Activated CD4-positive, alpha-beta T cell treated with anti-CD3 and anti-CD28 coated beads, Interleukin-2, amount 10 ng/mL, durations not matched to agents 7 days and 5 days (primary cell): Measurements from ENCODE around the gene PTPN3. TPM values are rescaled to one million over a fixed set of nuclear protein-coding genes. Genes with fewer than 3 reads are reported as not detected.
A peak's percentile ranks its signal among the peaks of the same experiment; 100 is the strongest.

ENCODE experiments used
- CTCF ChIA-PET: fragments of 350-600 bp; sonication (Branson Sonifier 250); formaldehyde crosslinking; loops from one replicate; lab custom pipeline; 2021; ENCODE audit warnings: antibody characterized with exemption; lab: Charles Lee
- POLR2A ChIA-PET: fragments of 350-600 bp; sonication (Branson Sonifier 250); formaldehyde crosslinking; loops from one replicate; lab custom pipeline; 2021; ENCODE audit warnings: antibody characterized with exemption; lab: Charles Lee
- DNase-seq: peaks from one replicate; pipeline ENCODE4 v3.0.0-alpha.2; 2020
- H3K27ac Mint-ChIP-seq: one replicate; pipeline ENCODE4 v1.8.0; 2021; ENCODE audit warnings: mild to moderate bottlenecking, moderate library complexity, mixed read lengths
- H3K27me3 Mint-ChIP-seq: one replicate; pipeline ENCODE4 v1.8.0; 2021; ENCODE audit warnings: mixed read lengths
- H3K36me3 Mint-ChIP-seq: one replicate; pipeline ENCODE4 v1.8.0; 2021; ENCODE audit warnings: low read depth, mixed read lengths
- H3K4me1 Mint-ChIP-seq: one replicate; pipeline ENCODE4 v1.8.0; 2021; ENCODE audit warnings: mixed read lengths
- H3K4me3 Mint-ChIP-seq: one replicate; pipeline ENCODE4 v1.8.0; 2021; ENCODE audit warnings: mild to moderate bottlenecking, moderate library complexity, mixed read lengths
- H3K9me3 Mint-ChIP-seq: one replicate; pipeline ENCODE4 v1.8.0; 2021; ENCODE audit warnings: mixed read lengths
- total RNA-seq, 2 experiments: library from RNA; stranded (reverse); gene quantifications; one replicate each; pipeline ENCODE4 v1.2.3, GENCODE V29; 2021

PTPN3 gene
- total RNA-seq, 2 experiments from 2014 or later, result not detected

- peaks cover 24% of the 10 kb centered on the region for H3K27me3 Mint-ChIP-seq
- no peaks in the 10 kb centered on the region for H3K4me1 Mint-ChIP-seq
- H3K27ac Mint-ChIP-seq, result no peak overlapping the region
- H3K9me3 Mint-ChIP-seq, result no peaks in the 10 kb centered on the region
- DNase-seq, result no peak
- ChIA-PET POLR2A (no interaction called here), CTCF (interaction anchor here (1.3 to 1.4 kb wide), 2 partner anchors 9 to 13 kb away, joined by 3 read pairs; no protein-coding TSS in a partner anchor)
- no peaks in the 10 kb centered on the region for H3K36me3 Mint-ChIP-seq
- H3K4me3 Mint-ChIP-seq, result no peak overlapping the region
Measured at GRCh38 chr9:109478665-109479380, 19.3 kb downstream of the PTPN3 start.

- Mint-ChIP-seq H3K27me3 (peaks cover 30% of the 10 kb centered on the region), H3K27ac (no peak overlapping the region), H3K9me3 (no peaks in the 10 kb centered on the region), H3K4me3 (no peak overlapping the region), H3K36me3 (no peaks in the 10 kb centered on the region), H3K4me1 (no peaks in the 10 kb centered on the region)
- no peak for DNase-seq
- POLR2A ChIA-PET, result no interaction called here
- CTCF ChIA-PET, result interaction anchor here (1.0 to 1.4 kb wide), 2 partner anchors 14 to 37 kb away, joined by 3 to 4 read pairs; no protein-coding TSS in a partner anchor
Measured at GRCh38 chr9:109478051-109478563, 20.0 kb downstream of the PTPN3 start.

- POLR2A ChIA-PET, result no interaction called here
- H3K27ac Mint-ChIP-seq, result no peak overlapping the region
Measured at GRCh38 chr9:109477258-109478050, 20.7 kb downstream of the PTPN3 start.

GRCh38 chr9:109476642-109477257, 21.4 kb downstream of the PTPN3 start:
- Mint-ChIP-seq H3K27me3 (peaks cover 36% of the 10 kb centered on the region), H3K4me1 (no peaks in the 10 kb centered on the region), H3K36me3 (no peaks in the 10 kb centered on the region), H3K4me3 (no peak overlapping the region), H3K9me3 (no peaks in the 10 kb centered on the region), H3K27ac (no peak overlapping the region)
- POLR2A ChIA-PET, result no interaction called here
- CTCF ChIA-PET, result no interaction called here
- DNase-seq, result no peak

More at GRCh38 chr9:109477258-109478050, 20.7 kb downstream of the PTPN3 start:
- Mint-ChIP-seq H3K27me3 (peaks cover 33% of the 10 kb centered on the region), H3K36me3 (no peaks in the 10 kb centered on the region), H3K4me1 (no peaks in the 10 kb centered on the region), H3K4me3 (no peak overlapping the region), H3K9me3 (no peaks in the 10 kb centered on the region)
- no peak for DNase-seq
- CTCF ChIA-PET, result interaction anchor here (1.0 to 1.4 kb wide), 2 partner anchors 14 to 37 kb away, joined by 3 to 4 read pairs; no protein-coding TSS in a partner anchor

- CTCF ChIA-PET, result interaction anchor here (0.8 to 1.6 kb wide), 2 partner anchors 23 to 35 kb away, joined by 3 read pairs; partner anchors contain the start of gene PTPN3
- no peaks in the 10 kb centered on the region for H3K9me3 Mint-ChIP-seq
- no peak for DNase-seq
- POLR2A ChIA-PET, result no interaction called here
- H3K27me3 Mint-ChIP-seq, result peaks cover 33% of the 10 kb centered on the region
- no peaks in the 10 kb centered on the region for H3K36me3 Mint-ChIP-seq
- H3K27ac Mint-ChIP-seq, result no peak overlapping the region
- no peaks in the 10 kb centered on the region for H3K4me1 Mint-ChIP-seq
- H3K4me3 Mint-ChIP-seq, result no peak overlapping the region
Measured at GRCh38 chr9:109475526-109475925, 22.6 kb downstream of the PTPN3 start.

GRCh38 chr9:109474944-109475343, 23.2 kb downstream of the PTPN3 start:
- no peak overlapping the region for H3K27ac Mint-ChIP-seq
- no peak overlapping the region for H3K4me3 Mint-ChIP-seq
- no peaks in the 10 kb centered on the region for H3K9me3 Mint-ChIP-seq
- H3K4me1 Mint-ChIP-seq, result no peaks in the 10 kb centered on the region
- H3K36me3 Mint-ChIP-seq, result no peaks in the 10 kb centered on the region
- ChIA-PET POLR2A (no interaction called here), CTCF (interaction anchor here (0.8 to 1.6 kb wide), 2 partner anchors 23 to 34 kb away, joined by 3 read pairs; partner anchors contain the start of gene PTPN3)
- no peak for DNase-seq
- peaks cover 31% of the 10 kb centered on the region for H3K27me3 Mint-ChIP-seq

GRCh38 chr9:109474170-109474569, 23.9 kb downstream of the PTPN3 start:
- no peaks in the 10 kb centered on the region for H3K9me3 Mint-ChIP-seq
- DNase-seq, result no peak
- H3K36me3 Mint-ChIP-seq, result no peaks in the 10 kb centered on the region
- H3K27ac Mint-ChIP-seq, result no peak overlapping the region
- ChIA-PET CTCF (no interaction called here), POLR2A (no interaction called here)
- no peak overlapping the region for H3K4me3 Mint-ChIP-seq
- peaks cover 27% of the 10 kb centered on the region for H3K27me3 Mint-ChIP-seq
- no peaks in the 10 kb centered on the region for H3K4me1 Mint-ChIP-seq

- Mint-ChIP-seq H3K9me3 (no peaks in the 10 kb centered on the region), H3K27me3 (peaks cover 24% of the 10 kb centered on the region), H3K27ac (no peak overlapping the region), H3K4me3 (no peak overlapping the region), H3K4me1 (peaks cover 2% of the 10 kb centered on the region), H3K36me3 (no peaks in the 10 kb centered on the region)
- ChIA-PET CTCF (interaction anchor here (0.9 kb wide), 1 partner anchor 33 kb away, joined by 3 read pairs; no protein-coding TSS in a partner anchor), POLR2A (no interaction called here)
- DNase-seq, result no peak
Measured at GRCh38 chr9:109473329-109473728, 24.8 kb downstream of the PTPN3 start.

- Mint-ChIP-seq H3K36me3 (no peaks in the 10 kb centered on the region), H3K4me3 (no peak overlapping the region), H3K27ac (no peak overlapping the region), H3K4me1 (peaks cover 13% of the 10 kb centered on the region), H3K9me3 (no peaks in the 10 kb centered on the region), H3K27me3 (peaks cover 24% of the 10 kb centered on the region)
- ChIA-PET POLR2A (no interaction called here), CTCF (interaction anchor here (1.0 to 1.8 kb wide), 2 partner anchors 16 to 18 kb away, joined by 5 read pairs; no protein-coding TSS in a partner anchor)
- no peak for DNase-seq
Measured at GRCh38 chr9:109471475-109472393, 26.4 kb downstream of the PTPN3 start.

- Mint-ChIP-seq H3K4me1 (peaks cover 20% of the 10 kb centered on the region), H3K4me3 (no peak overlapping the region), H3K27ac (no peak overlapping the region), H3K27me3 (peaks cover 23% of the 10 kb centered on the region), H3K36me3 (no peaks in the 10 kb centered on the region), H3K9me3 (no peaks in the 10 kb centered on the region)
- DNase-seq, result peak; percentile 77
- CTCF ChIA-PET, result interaction anchor here (0.6 to 5.7 kb wide), 20 partner anchors 9 to 769 kb away, joined by 3 to 52 read pairs (median 4); partner anchors contain the start of gene PTPN3
- POLR2A ChIA-PET, result no interaction called here
Measured at GRCh38 chr9:109469646-109470358, 28.3 kb downstream of the PTPN3 start.

GRCh38 chr9:109468927-109469326, 29.2 kb downstream of the PTPN3 start:
- ChIA-PET POLR2A (no interaction called here), CTCF (interaction anchor here (0.9 to 5.7 kb wide), 8 partner anchors 9 to 66 kb away, joined by 3 to 52 read pairs (median 5); partner anchors contain the start of gene PTPN3)
- H3K36me3 Mint-ChIP-seq, result no peaks in the 10 kb centered on the region
- no peak overlapping the region for H3K4me3 Mint-ChIP-seq
- peaks cover 24% of the 10 kb centered on the region for H3K4me1 Mint-ChIP-seq
- no peak overlapping the region for H3K27ac Mint-ChIP-seq
- no peak for DNase-seq
- H3K9me3 Mint-ChIP-seq, result no peaks in the 10 kb centered on the region
- H3K27me3 Mint-ChIP-seq, result peaks cover 16% of the 10 kb centered on the region
